ENCODE results near the gene KIAA0753. TPM values are rescaled to one million over a fixed set of nuclear protein-coding genes. Genes with fewer than 3 reads are reported as not detected.

The KIAA0753 gene
- total RNA-seq, 4 donors from 2014 or later: 3.0 to 6.3 (median 3.6) TPM

GRCh38 chr17:6572972-6573370 is 67.5 kb downstream of the KIAA0753 start:
- in situ Hi-C loops (cut with MboI; ENCODE audit: low sequenced_read_pairs in 4 of 4) (no loop called here), intact Hi-C loops (cut with DNase I; ENCODE audit: low total_unique reads) (no loop called here)
- ATAC-seq (no peak), DNase-seq (no peak)
- H3K9me3 ChIP-seq: no peaks in the 10 kb centered on the region
- no peak overlapping the region for H3K4me3 ChIP-seq
- TF ChIP-seq, protein P1, sequence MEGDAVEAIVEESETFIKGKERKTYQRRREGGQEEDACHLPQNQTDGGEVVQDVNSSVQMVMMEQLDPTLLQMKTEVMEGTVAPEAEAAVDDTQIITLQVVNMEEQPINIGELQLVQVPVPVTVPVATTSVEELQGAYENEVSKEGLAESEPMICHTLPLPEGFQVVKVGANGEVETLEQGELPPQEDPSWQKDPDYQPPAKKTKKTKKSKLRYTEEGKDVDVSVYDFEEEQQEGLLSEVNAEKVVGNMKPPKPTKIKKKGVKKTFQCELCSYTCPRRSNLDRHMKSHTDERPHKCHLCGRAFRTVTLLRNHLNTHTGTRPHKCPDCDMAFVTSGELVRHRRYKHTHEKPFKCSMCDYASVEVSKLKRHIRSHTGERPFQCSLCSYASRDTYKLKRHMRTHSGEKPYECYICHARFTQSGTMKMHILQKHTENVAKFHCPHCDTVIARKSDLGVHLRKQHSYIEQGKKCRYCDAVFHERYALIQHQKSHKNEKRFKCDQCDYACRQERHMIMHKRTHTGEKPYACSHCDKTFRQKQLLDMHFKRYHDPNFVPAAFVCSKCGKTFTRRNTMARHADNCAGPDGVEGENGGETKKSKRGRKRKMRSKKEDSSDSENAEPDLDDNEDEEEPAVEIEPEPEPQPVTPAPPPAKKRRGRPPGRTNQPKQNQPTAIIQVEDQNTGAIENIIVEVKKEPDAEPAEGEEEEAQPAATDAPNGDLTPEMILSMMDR (IDR thresholded peaks at IDR 0.05 in 4 of 5, conservative IDR thresholded peaks at IDR 0.05 in 1 of 5): no peak
- no peak for TF ChIP-seq POLR2A (IDR thresholded peaks at IDR 0.05)
- no peak overlapping the region for H3K27ac ChIP-seq
- H3K36me3 ChIP-seq: no peaks in the 10 kb centered on the region
- peaks cover 0 to 16% (median 0%) of the 10 kb centered on the region in 3 donors for H3K27me3 ChIP-seq
- peaks cover 0 to 4% of the 10 kb centered on the region in 2 donors for H3K4me1 ChIP-seq

- Histone ChIP-seq H3K27me3 (peaks cover 0 to 16% (median 0%) of the 10 kb centered on the region in 3 donors), H3K4me1 (peaks cover 0 to 4% of the 10 kb centered on the region in 2 donors), H3K36me3 (no peaks in the 10 kb centered on the region), H3K27ac (no peak overlapping the region), H3K4me3 (no peak overlapping the region), H3K9me3 (no peaks in the 10 kb centered on the region)
- in situ Hi-C loops (cut with MboI; ENCODE audit: low sequenced_read_pairs in 4 of 4) (no loop called here), intact Hi-C loops (cut with DNase I; ENCODE audit: low total_unique reads) (no loop called here)
- TF ChIP-seq, protein P1 (IDR thresholded peaks at IDR 0.05 in 4 of 5, conservative IDR thresholded peaks at IDR 0.05 in 1 of 5): no peak
- no peak for TF ChIP-seq POLR2A (IDR thresholded peaks at IDR 0.05)
- ATAC-seq: no peak
- no peak for DNase-seq
These were observed 69.1 kb downstream of the KIAA0753 start for GRCh38 chr17:6571452-6571781.

- no peaks in the 10 kb centered on the region for H3K36me3 ChIP-seq
- TF ChIP-seq, protein P1 (IDR thresholded peaks at IDR 0.05 in 4 of 5, conservative IDR thresholded peaks at IDR 0.05 in 1 of 5): no peak
- TF ChIP-seq POLR2A (IDR thresholded peaks at IDR 0.05): no peak
- in situ Hi-C loops (cut with MboI; ENCODE audit: low sequenced_read_pairs in 4 of 4) (no loop called here), intact Hi-C loops (cut with DNase I; ENCODE audit: low total_unique reads) (no loop called here)
- DNase-seq (no peak), ATAC-seq (no peak)
- H3K27me3 ChIP-seq: peaks cover 0 to 16% (median 4%) of the 10 kb centered on the region in 3 donors
- H3K4me3 ChIP-seq: no peak overlapping the region
- peaks cover 0 to 3% of the 10 kb centered on the region in 2 donors for H3K4me1 ChIP-seq
- H3K27ac ChIP-seq: no peak overlapping the region
- no peaks in the 10 kb centered on the region for H3K9me3 ChIP-seq
These were observed 69.6 kb downstream of the KIAA0753 start for GRCh38 chr17:6570731-6571451.

- Histone ChIP-seq H3K36me3 (no peaks in the 10 kb centered on the region), H3K4me3 (no peak overlapping the region), H3K9me3 (no peaks in the 10 kb centered on the region), H3K4me1 (no peaks in the 10 kb centered on the region), H3K27me3 (peaks cover 0 to 16% (median 4%) of the 10 kb centered on the region in 3 donors), H3K27ac (no peak overlapping the region)
- in situ Hi-C loops (cut with MboI; ENCODE audit: low sequenced_read_pairs in 4 of 4): no loop called here
- no peak for DNase-seq
- TF ChIP-seq, protein P1 (IDR thresholded peaks at IDR 0.05 in 4 of 5, conservative IDR thresholded peaks at IDR 0.05 in 1 of 5): no peak
- no peak for TF ChIP-seq POLR2A (IDR thresholded peaks at IDR 0.05)
- no peak for ATAC-seq
- intact Hi-C loops (cut with DNase I; ENCODE audit: low total_unique reads): no loop called here
These were observed 70.9 kb downstream of the KIAA0753 start for GRCh38 chr17:6569370-6570285.
